T-cell (primary cell): ENCODE data around the gene SYTL1. TPM values are rescaled to one million over a fixed set of nuclear protein-coding genes. Genes with fewer than 3 reads are reported as not detected.

Source experiments
- ATAC-seq, 4 experiments: fragments of 200-7000 bp in 3 of 4; fragments of 150-1000 bp in 1 of 4; cut with Tn5 transposase; replicated peaks in 1 of 4; 1 replicate in 3 of 4; 2 replicates in 1 of 4; pipeline ENCODE4 v1.10.0; 2021; ENCODE audit warnings: moderate library complexity in 3 of 4, mild to moderate bottlenecking in 2 of 4, moderate number of reproducible peaks in 1 of 4
- CTCF ChIA-PET, 2 donors: fragments of 300-600 bp; sonication (Branson Sonifier 250); formaldehyde crosslinking; loops; one replicate each; lab custom pipeline; 2022; ENCODE audit warnings: antibody characterized with exemption in 2 of 2; lab: Charles Lee
- POLR2A ChIA-PET, 2 donors: fragments of 300-600 bp; sonication (Branson Sonifier 250); formaldehyde crosslinking; loops; one replicate each; lab custom pipeline; 2022; ENCODE audit warnings: antibody characterized with exemption in 2 of 2; lab: Charles Lee
- DNase-seq, 35 experiments: peaks; one replicate each; pipeline versions ENCODE4 v3.0.0 to v3.0.0-alpha.2; 2013 to 2023
- H3K27ac ChIP-seq: one replicate; pipeline ENCODE4 v1.5.1; 2013; ENCODE audit warnings: low read length
- H3K27me3 ChIP-seq, 2 experiments: replicated peaks in 1 of 2; 1 replicate in 1 of 2; 2 replicates in 1 of 2; pipeline versions ENCODE4 v1.6.1 to v1.7.0; 2013; ENCODE audit warnings: low read length in 1 of 2, mixed read lengths in 1 of 2; ENCODE audit not compliant: control insufficient read depth in 2 of 2, insufficient read depth in 2 of 2; ENCODE audit errors: extremely low read depth in 1 of 2
- H3K36me3 ChIP-seq, 2 donors: 1 replicate in 1 of 2; 2 replicates in 1 of 2; pipeline versions ENCODE4 v1.6.1 to v1.7.0; 2013; ENCODE audit warnings: low read length in 1 of 2; ENCODE audit not compliant: control insufficient read depth in 2 of 2, insufficient read depth in 1 of 2; ENCODE audit errors: extremely low read depth in 1 of 2
- H3K4me1 ChIP-seq, 2 experiments: 1 replicate in 1 of 2; 2 replicates in 1 of 2; pipeline versions ENCODE4 v1.6.1 to v1.7.0; 2013; ENCODE audit warnings: low read length in 2 of 2, mixed read lengths in 1 of 2; ENCODE audit not compliant: insufficient read depth in 2 of 2, control insufficient read depth in 1 of 2; ENCODE audit errors: extremely low read depth in 1 of 2
- H3K4me3 ChIP-seq, 2 donors: 1 replicate in 1 of 2; 2 replicates in 1 of 2; pipeline versions ENCODE4 v1.5.1 to v1.7.0; 2013; ENCODE audit warnings: mild to moderate bottlenecking in 2 of 2, low read length in 1 of 2, moderate library complexity in 1 of 2; ENCODE audit not compliant: control insufficient read depth in 1 of 2; ENCODE audit errors: extremely low read depth in 1 of 2
- H3K9me3 ChIP-seq: 2 replicates; pipeline ENCODE4 v1.7.0; 2013
- H3K27ac Mint-ChIP-seq, 2 donors: one replicate each; pipeline ENCODE4 v1.8.0; 2020 to 2021; ENCODE audit warnings: mild to moderate bottlenecking in 2 of 2, mixed read lengths in 2 of 2
- H3K27me3 Mint-ChIP-seq, 2 donors: one replicate each; pipeline ENCODE4 v1.8.0; 2021 to 2022; ENCODE audit warnings: mixed read lengths in 2 of 2
- H3K36me3 Mint-ChIP-seq: one replicate; pipeline ENCODE4 v1.8.0; 2021; ENCODE audit warnings: mixed read lengths
- H3K4me1 Mint-ChIP-seq, 3 donors: one replicate each; pipeline ENCODE4 v1.8.0; 2020 to 2022; ENCODE audit warnings: mixed read lengths in 3 of 3, mild to moderate bottlenecking in 1 of 3
- H3K4me3 Mint-ChIP-seq, 3 donors: one replicate each; pipeline ENCODE4 v1.8.0; 2020 to 2022; ENCODE audit warnings: mild to moderate bottlenecking in 3 of 3, mixed read lengths in 3 of 3, moderate library complexity in 3 of 3
- H3K9me3 Mint-ChIP-seq, 3 donors: one replicate each; pipeline ENCODE4 v1.8.0; 2020 to 2022; ENCODE audit warnings: mixed read lengths in 3 of 3
- WGBS: methylation state at CpG from one replicate; pipeline ENCODE4 v1.1.5; 2013; ENCODE audit warnings: missing lambda C conversion rate; ENCODE audit not compliant: insufficient coverage; 5-methylcytosine and 5-hydroxymethylcytosine counted together
- total RNA-seq, 35 experiments: library from RNA in 6 of 35; stranded (reverse) in 6 of 35; fragments of 120-200 nt in 1 of 35; gene quantifications; one replicate each; pipeline versions ENCODE4 v1.2.1 to v1.2.4 and lab custom pipeline; 2013 to 2026

The SYTL1 gene
- total RNA-seq, 5 donors from 2014 or later (not counting 1 experiment from before 2014, with no cell fraction given), result 169 to 240 (median 199) TPM

DNA sequence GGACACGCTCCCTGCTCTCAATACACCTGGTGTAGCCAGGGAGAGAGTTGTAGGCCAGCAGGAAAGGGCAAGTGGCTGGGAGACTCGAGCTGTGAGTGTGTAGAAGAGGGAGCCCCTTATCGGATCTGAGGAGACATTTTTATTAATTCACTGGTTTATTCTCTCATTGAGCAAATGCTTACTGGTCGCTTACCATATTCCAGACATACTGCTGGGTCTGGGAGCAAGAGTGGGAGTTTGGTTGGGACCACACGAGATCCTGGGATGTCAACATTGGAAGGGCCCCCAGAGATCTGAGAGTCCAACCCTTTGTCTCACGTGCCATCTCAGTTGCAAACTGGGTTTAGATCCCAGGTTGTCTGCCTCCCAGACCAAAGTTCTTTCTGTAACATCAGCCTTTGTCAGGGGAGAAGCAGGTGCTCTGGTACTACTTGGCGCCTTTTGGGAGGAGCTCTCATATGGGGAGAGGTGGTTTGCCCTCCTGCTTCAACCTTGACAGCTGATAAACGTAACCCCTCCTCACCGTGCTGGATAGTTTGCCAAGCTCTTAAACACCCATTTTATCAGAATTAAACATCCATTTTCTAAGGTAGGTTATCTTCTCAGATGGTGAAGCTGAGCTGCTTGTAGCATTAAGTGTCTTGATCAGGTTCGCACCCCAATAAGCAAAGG, 19.1 kb upstream of the SYTL1 start:
- Histone ChIP-seq H3K9me3 (no peaks in the 10 kb centered on the region), H3K4me3 (peak overlapping the region; percentile 87 to 96), H3K27me3 (peaks cover 0 to 5% of the 10 kb centered on the region in 2 experiments), H3K4me1 (peaks cover 9 to 48% of the 10 kb centered on the region in 2 experiments), H3K36me3 (peaks cover 3 to 30% of the 10 kb centered on the region in 2 donors), H3K27ac (peak overlapping the region; percentile 76)
- POLR2A ChIA-PET, result no interaction called here
- no peak for ATAC-seq
- Mint-ChIP-seq H3K9me3 (no peaks in the 10 kb centered on the region), H3K4me1 (peaks cover 56 to 59% (median 56%) of the 10 kb centered on the region in 3 donors), H3K27me3 (peaks cover 3 to 12% of the 10 kb centered on the region in 2 donors), H3K4me3 (peak overlapping the region; percentile 91 to 95 (median 92)), H3K27ac (peak overlapping the region; percentile 93 to 95), H3K36me3 (peaks cover 24% of the 10 kb centered on the region)
- CTCF ChIA-PET, result interaction anchor here (0.7 to 1.5 kb wide), 6 partner anchors 9 to 340 kb away, joined by 3 to 5 read pairs (median 4); no protein-coding TSS in a partner anchor
- DNase-seq, result no peak
- 0% methylated on average over 1 of the region's 10 CpGs for WGBS

GRCh38 chr1:27325286-27325685, 16.5 kb upstream of the SYTL1 start:
- H3K4me1 ChIP-seq, result peaks cover 9 to 53% of the 10 kb centered on the region in 2 experiments
- H3K27ac Mint-ChIP-seq, result no peak overlapping the region

DNA sequence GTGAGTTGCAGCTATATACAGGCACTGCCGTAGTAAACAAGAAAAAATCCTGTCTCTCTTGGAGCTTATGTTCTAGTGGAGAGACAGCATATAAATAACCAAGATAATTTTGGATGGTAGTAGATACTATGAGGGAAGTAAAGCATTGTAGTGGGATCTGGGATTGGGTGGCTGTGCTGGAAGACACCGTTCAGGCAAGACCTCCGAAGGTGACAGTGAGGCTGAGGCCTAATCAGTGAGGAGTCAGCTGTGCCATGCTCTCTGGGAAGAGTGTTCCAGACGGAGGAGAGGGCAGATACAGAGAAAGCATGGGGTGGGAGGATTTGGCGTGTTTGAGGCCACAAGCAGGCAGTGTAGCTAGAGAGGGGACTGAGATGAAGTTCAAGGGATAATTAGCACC, 13.9 kb upstream of the SYTL1 start:
- ATAC-seq (no peak), DNase-seq (no peak)
- Histone ChIP-seq H3K4me1 (peaks cover 10 to 58% of the 10 kb centered on the region in 2 experiments), H3K27ac (no peak overlapping the region), H3K36me3 (peaks cover 3 to 67% of the 10 kb centered on the region in 2 donors), H3K27me3 (no peaks in the 10 kb centered on the region), H3K4me3 (no peak overlapping the region), H3K9me3 (no peaks in the 10 kb centered on the region)
- H3K9me3 Mint-ChIP-seq, result no peaks in the 10 kb centered on the region
- ChIA-PET POLR2A (interaction anchor here in 1 of 2 donors (0.7 kb wide), 1 partner anchor 626 kb away, joined by 4 read pairs; no protein-coding TSS in a partner anchor), CTCF (interaction anchor here in 1 of 2 donors (0.8 kb wide), 1 partner anchor 12 kb away, joined by 3 read pairs; no protein-coding TSS in a partner anchor)
- H3K36me3 Mint-ChIP-seq, result peaks cover 35% of the 10 kb centered on the region
- 90% methylated on average over 4 of the region's 5 CpGs for WGBS
- H3K27me3 Mint-ChIP-seq, result no peaks in the 10 kb centered on the region
- no peak overlapping the region for H3K4me3 Mint-ChIP-seq
- peaks cover 72 to 82% (median 75%) of the 10 kb centered on the region in 3 donors for H3K4me1 Mint-ChIP-seq
- H3K27ac Mint-ChIP-seq, result no peak overlapping the region

More at GRCh38 chr1:27325286-27325685, 16.5 kb upstream of the SYTL1 start:
- Histone ChIP-seq H3K9me3 (no peaks in the 10 kb centered on the region), H3K27me3 (no peaks in the 10 kb centered on the region), H3K4me3 (no peak overlapping the region), H3K36me3 (peaks cover 3 to 45% of the 10 kb centered on the region in 2 donors), H3K27ac (no peak overlapping the region)
- ChIA-PET POLR2A (no interaction called here), CTCF (no interaction called here)
- ATAC-seq, result no peak
- peaks cover 2 to 3% of the 10 kb centered on the region in 2 donors for H3K27me3 Mint-ChIP-seq
- H3K9me3 Mint-ChIP-seq, result no peaks in the 10 kb centered on the region
- no peak for DNase-seq
- no peak overlapping the region for H3K4me3 Mint-ChIP-seq
- H3K36me3 Mint-ChIP-seq, result peaks cover 24% of the 10 kb centered on the region
- H3K4me1 Mint-ChIP-seq, result peaks cover 73 to 77% (median 73%) of the 10 kb centered on the region in 3 donors
- 99% methylated on average over 14 of the region's 15 CpGs for whole genome bisulfite sequencing

GRCh38 chr1:27330786-27331185, 11.0 kb upstream of the SYTL1 start:
- H3K9me3 Mint-ChIP-seq, result no peaks in the 10 kb centered on the region
- peaks cover 30% of the 10 kb centered on the region for H3K36me3 Mint-ChIP-seq
- peaks cover 14 to 81% of the 10 kb centered on the region in 2 donors for H3K36me3 ChIP-seq
- CTCF ChIA-PET, result no interaction called here
- no peak overlapping the region for H3K27ac Mint-ChIP-seq
- no peak overlapping the region for H3K27ac ChIP-seq
- H3K4me3 ChIP-seq, result no peak overlapping the region
- no peaks in the 10 kb centered on the region for H3K27me3 Mint-ChIP-seq
- H3K4me1 Mint-ChIP-seq, result peaks cover 51 to 59% (median 53%) of the 10 kb centered on the region in 3 donors
- POLR2A ChIA-PET, result no interaction called here
- WGBS, result 89% methylated on average over 5 of the region's 8 CpGs
- no peak for ATAC-seq
- H3K27me3 ChIP-seq, result no peaks in the 10 kb centered on the region
- DNase-seq, result no peak
- H3K4me3 Mint-ChIP-seq, result no peak overlapping the region
- H3K9me3 ChIP-seq, result no peaks in the 10 kb centered on the region
- peaks cover 5 to 40% of the 10 kb centered on the region in 2 experiments for H3K4me1 ChIP-seq

DNA sequence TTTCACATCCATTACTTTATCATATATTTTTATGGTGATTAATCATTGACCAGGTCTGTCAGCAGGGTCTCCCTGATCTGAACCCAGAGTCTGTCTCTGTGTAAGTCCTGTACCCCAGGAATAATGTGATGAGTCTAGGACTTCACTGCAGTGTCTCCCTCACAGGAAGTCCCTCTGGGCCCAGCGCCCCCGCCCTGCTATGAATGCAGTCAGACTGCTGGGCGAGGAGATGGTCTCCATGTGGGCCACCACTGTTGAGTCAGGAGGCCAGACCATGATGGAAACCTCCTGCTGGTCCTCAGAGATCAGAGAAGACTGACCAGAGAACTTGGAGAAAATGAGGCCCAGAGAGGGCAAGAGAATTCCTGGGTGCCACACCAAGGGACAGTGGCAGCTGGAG, 10.4 kb upstream of the SYTL1 start:
- peaks cover 45 to 53% (median 47%) of the 10 kb centered on the region in 3 donors for H3K4me1 Mint-ChIP-seq
- no peak overlapping the region for H3K27ac ChIP-seq
- no peaks in the 10 kb centered on the region for H3K27me3 ChIP-seq

DNA sequence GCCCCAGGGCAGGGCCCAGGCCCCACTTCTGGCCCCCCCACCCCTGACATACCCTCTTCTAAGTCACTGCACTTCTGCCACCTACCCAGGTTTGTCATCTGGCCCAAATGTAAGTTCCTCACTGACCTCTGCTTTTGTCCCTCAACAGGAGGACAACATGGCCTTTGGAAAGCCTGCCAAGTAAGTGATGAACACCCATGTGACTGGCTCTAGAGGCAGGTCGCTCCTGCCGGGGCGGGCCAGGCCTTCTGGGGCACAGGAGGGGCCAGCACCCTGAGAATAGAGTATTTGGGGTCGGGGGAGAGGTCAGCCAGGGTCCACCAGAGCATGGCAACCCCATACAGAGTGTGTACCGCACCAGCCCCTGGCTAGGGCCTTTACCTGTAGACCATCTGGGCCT, 9.9 kb upstream of the SYTL1 start:
- ATAC-seq (no peak), DNase-seq (no peak)
- POLR2A ChIA-PET, result no interaction called here
- H3K9me3 ChIP-seq, result no peaks in the 10 kb centered on the region
- peaks cover 3 to 31% of the 10 kb centered on the region in 2 experiments for H3K4me1 ChIP-seq
- CTCF ChIA-PET, result interaction anchor here (1.0 to 2.3 kb wide), 5 partner anchors 9 to 63 kb away, joined by 3 to 11 read pairs (median 6); no protein-coding TSS in a partner anchor
- H3K4me3 ChIP-seq, result no peak overlapping the region
- no peaks in the 10 kb centered on the region for H3K27me3 ChIP-seq
- H3K36me3 Mint-ChIP-seq, result peaks cover 30% of the 10 kb centered on the region
- H3K27me3 Mint-ChIP-seq, result no peaks in the 10 kb centered on the region
- H3K4me3 Mint-ChIP-seq, result no peak overlapping the region
- no peaks in the 10 kb centered on the region for H3K9me3 Mint-ChIP-seq
- WGBS, result 96% methylated on average over 4 of the region's 5 CpGs
- H3K36me3 ChIP-seq, result peaks cover 15 to 82% of the 10 kb centered on the region in 2 donors
- peaks cover 40 to 48% (median 42%) of the 10 kb centered on the region in 3 donors for H3K4me1 Mint-ChIP-seq
- peak overlapping the region in 1 of 2 donors; percentile 64 for H3K27ac Mint-ChIP-seq
- H3K27ac ChIP-seq, result peak overlapping the region; percentile 32

More for the DNA sequence above, 10.4 kb upstream of the SYTL1 start:
- 81% methylated on average over 3 of the region's 3 CpGs for WGBS
- Histone ChIP-seq H3K4me1 (peaks cover 4 to 36% of the 10 kb centered on the region in 2 experiments), H3K36me3 (peaks cover 12 to 81% of the 10 kb centered on the region in 2 donors), H3K4me3 (no peak overlapping the region), H3K9me3 (no peaks in the 10 kb centered on the region)
- ChIA-PET CTCF (interaction anchor here in 1 of 2 donors (2.3 kb wide), 1 partner anchor 64 kb away, joined by 11 read pairs; no protein-coding TSS in a partner anchor), POLR2A (no interaction called here)
- no peak overlapping the region for H3K27ac Mint-ChIP-seq
- H3K27me3 Mint-ChIP-seq, result no peaks in the 10 kb centered on the region
- no peak for ATAC-seq
- DNase-seq, result no peak
- no peak overlapping the region for H3K4me3 Mint-ChIP-seq
- H3K9me3 Mint-ChIP-seq, result no peaks in the 10 kb centered on the region
- H3K36me3 Mint-ChIP-seq, result peaks cover 27% of the 10 kb centered on the region
